ENCODE results near the gene LMO7.

LMO7 gene

GRCh38 chr13:75798353-75799255 is 162.5 kb downstream of the LMO7 start:
- no peak for DNase-seq (ENCODE audit: low spot score)

GRCh38 chr13:75800545-75800944 is 164.4 kb downstream of the LMO7 start:
- DNase-seq (ENCODE audit: low spot score): no peak
- no peak overlapping the region for H3K14ac ChIP-seq (ENCODE audit: low read length)
- H3K4ac ChIP-seq (ENCODE audit: low read length): no peak overlapping the region
- no peaks in the 10 kb centered on the region for H3K36me3 ChIP-seq (replicated peaks in 1 of 2; ENCODE audit: control insufficient read depth in 2 of 2, insufficient read depth in 2 of 2, low read length in 2 of 2)
- H2BK15ac ChIP-seq (ENCODE audit: low read length): no peak overlapping the region
- peaks cover 2 to 4% of the 10 kb centered on the region in 2 donors for H3K4me1 ChIP-seq (ENCODE audit: control insufficient read depth in 2 of 2, insufficient read depth in 1 of 2, low read depth in 1 of 2, low read length in 2 of 2)
- H3K27ac ChIP-seq (replicated peaks; ENCODE audit: low read length): no peak overlapping the region
- no peak overlapping the region for H3K18ac ChIP-seq (ENCODE audit: low read length)
- no CpG with 5 or more reads among the region's 9 CpGs for WGBS, 2 donors (ENCODE audit: extremely low coverage in 2 of 2, insufficient read length in 2 of 2, insufficient replicate concordance in 1 of 2)
- no peak overlapping the region for H3K4me2 ChIP-seq (ENCODE audit: insufficient read depth, low read length, poor library complexity, severe bottlenecking)
- no peak overlapping the region for H2AFZ ChIP-seq (ENCODE audit: low read length)
- H3K9ac ChIP-seq (ENCODE audit: low read depth, low read length, poor library complexity): no peak overlapping the region
- H2BK12ac ChIP-seq (ENCODE audit: low read length): no peak overlapping the region
- no peak overlapping the region for H2AK5ac ChIP-seq (ENCODE audit: low read depth, low read length)
- no peak overlapping the region for H3K4me3 ChIP-seq (ENCODE audit: low read length in 2 of 2)
- H3K23ac ChIP-seq (ENCODE audit: low read depth, low read length, poor library complexity): no peak overlapping the region
- H3K79me1 ChIP-seq (ENCODE audit: low read depth, low read length): no peaks in the 10 kb centered on the region
- no peak overlapping the region for H2BK5ac ChIP-seq (ENCODE audit: low read length)
- H4K8ac ChIP-seq (ENCODE audit: low read depth, low read length): no peak overlapping the region
- H3K27me3 ChIP-seq (ENCODE audit: control insufficient read depth in 3 of 3, insufficient read depth in 3 of 3, low read depth in 1 of 3, low read length in 3 of 3): no peaks in the 10 kb centered on the region
- H3K9me3 ChIP-seq (replicated peaks in 1 of 2; ENCODE audit: control insufficient read depth in 2 of 2, insufficient read depth in 1 of 2, low read depth in 1 of 2, low read length in 2 of 2): no peaks in the 10 kb centered on the region
- H2BK120ac ChIP-seq (ENCODE audit: low read depth, low read length): no peak overlapping the region
- no peak overlapping the region for H4K91ac ChIP-seq (ENCODE audit: low read depth, low read length, poor library complexity)

More at GRCh38 chr13:75798353-75799255, 162.5 kb downstream of the LMO7 start:
- no peaks in the 10 kb centered on the region for H3K79me1 ChIP-seq (ENCODE audit: low read depth, low read length)
- peaks cover 0 to 3% of the 10 kb centered on the region in 2 donors for H3K9me3 ChIP-seq (replicated peaks in 1 of 2; ENCODE audit: control insufficient read depth in 2 of 2, insufficient read depth in 1 of 2, low read depth in 1 of 2, low read length in 2 of 2)
- H2BK12ac ChIP-seq (ENCODE audit: low read length): no peak overlapping the region
- no peak overlapping the region for H2AFZ ChIP-seq (ENCODE audit: low read length)
- H4K8ac ChIP-seq (ENCODE audit: low read depth, low read length): no peak overlapping the region
- H2BK15ac ChIP-seq (ENCODE audit: low read length): no peak overlapping the region
- H3K4ac ChIP-seq (ENCODE audit: low read length): no peak overlapping the region
- H3K4me1 ChIP-seq (ENCODE audit: control insufficient read depth in 2 of 2, insufficient read depth in 1 of 2, low read depth in 1 of 2, low read length in 2 of 2): peaks cover 2 to 4% of the 10 kb centered on the region in 2 donors
- H2AK5ac ChIP-seq (ENCODE audit: low read depth, low read length): no peak overlapping the region
- no peak overlapping the region for H3K4me2 ChIP-seq (ENCODE audit: insufficient read depth, low read length, poor library complexity, severe bottlenecking)
- H3K9ac ChIP-seq (ENCODE audit: low read depth, low read length, poor library complexity): no peak overlapping the region
- no peak overlapping the region for H3K18ac ChIP-seq (ENCODE audit: low read length)
- H4K91ac ChIP-seq (ENCODE audit: low read depth, low read length, poor library complexity): no peak overlapping the region
- H3K23ac ChIP-seq (ENCODE audit: low read depth, low read length, poor library complexity): no peak overlapping the region
- no peak overlapping the region for H3K27ac ChIP-seq (replicated peaks; ENCODE audit: low read length)
- no peaks in the 10 kb centered on the region for H3K36me3 ChIP-seq (replicated peaks in 1 of 2; ENCODE audit: control insufficient read depth in 2 of 2, insufficient read depth in 2 of 2, low read length in 2 of 2)
- WGBS, 2 donors (ENCODE audit: extremely low coverage in 2 of 2, insufficient read length in 2 of 2, insufficient replicate concordance in 1 of 2): no CpG with 5 or more reads among the region's 7 CpGs
- no peak overlapping the region for H3K14ac ChIP-seq (ENCODE audit: low read length)
- no peak overlapping the region for H3K4me3 ChIP-seq (ENCODE audit: low read length in 2 of 2)
- H2BK5ac ChIP-seq (ENCODE audit: low read length): no peak overlapping the region
- H3K27me3 ChIP-seq (ENCODE audit: control insufficient read depth in 3 of 3, insufficient read depth in 3 of 3, low read depth in 1 of 3, low read length in 3 of 3): no peaks in the 10 kb centered on the region
- H2BK120ac ChIP-seq (ENCODE audit: low read depth, low read length): no peak overlapping the region

- Histone ChIP-seq H3K79me1 (ENCODE audit: low read depth, low read length) (no peaks in the 10 kb centered on the region), H3K36me3 (replicated peaks in 1 of 2; ENCODE audit: control insufficient read depth in 2 of 2, insufficient read depth in 2 of 2, low read length in 2 of 2) (no peaks in the 10 kb centered on the region)
These were observed 165.3 kb downstream of the LMO7 start for GRCh38 chr13:75801388-75801945.

GRCh38 chr13:75802161-75802560 is 166.0 kb downstream of the LMO7 start:
- H3K4me3 ChIP-seq (ENCODE audit: low read length in 2 of 2): no peak overlapping the region
- H3K9ac ChIP-seq (ENCODE audit: low read depth, low read length, poor library complexity): no peak overlapping the region
- H3K23ac ChIP-seq (ENCODE audit: low read depth, low read length, poor library complexity): no peak overlapping the region
- no peaks in the 10 kb centered on the region for H3K36me3 ChIP-seq (replicated peaks in 1 of 2; ENCODE audit: control insufficient read depth in 2 of 2, insufficient read depth in 2 of 2, low read length in 2 of 2)
- H2BK12ac ChIP-seq (ENCODE audit: low read length): no peak overlapping the region
- H2AK5ac ChIP-seq (ENCODE audit: low read depth, low read length): no peak overlapping the region
- H2BK15ac ChIP-seq (ENCODE audit: low read length): no peak overlapping the region
- peaks cover 4% of the 10 kb centered on the region in 2 donors for H3K4me1 ChIP-seq (ENCODE audit: control insufficient read depth in 2 of 2, insufficient read depth in 1 of 2, low read depth in 1 of 2, low read length in 2 of 2)
- H2BK120ac ChIP-seq (ENCODE audit: low read depth, low read length): no peak overlapping the region
- no peaks in the 10 kb centered on the region for H3K79me1 ChIP-seq (ENCODE audit: low read depth, low read length)
- H3K9me3 ChIP-seq (replicated peaks in 1 of 2; ENCODE audit: control insufficient read depth in 2 of 2, insufficient read depth in 1 of 2, low read depth in 1 of 2, low read length in 2 of 2): no peaks in the 10 kb centered on the region
- H2AFZ ChIP-seq (ENCODE audit: low read length): no peak overlapping the region
- no CpG with 5 or more reads among the region's 5 CpGs for WGBS, 2 donors (ENCODE audit: extremely low coverage in 2 of 2, insufficient read length in 2 of 2, insufficient replicate concordance in 1 of 2)
- H3K27me3 ChIP-seq (ENCODE audit: control insufficient read depth in 3 of 3, insufficient read depth in 3 of 3, low read depth in 1 of 3, low read length in 3 of 3): no peaks in the 10 kb centered on the region
- no peak overlapping the region for H3K14ac ChIP-seq (ENCODE audit: low read length)
- no peak overlapping the region for H2BK5ac ChIP-seq (ENCODE audit: low read length)
- H4K8ac ChIP-seq (ENCODE audit: low read depth, low read length): no peak overlapping the region
- no peak overlapping the region for H3K27ac ChIP-seq (replicated peaks; ENCODE audit: low read length)
- no peak overlapping the region for H3K18ac ChIP-seq (ENCODE audit: low read length)
- H4K91ac ChIP-seq (ENCODE audit: low read depth, low read length, poor library complexity): no peak overlapping the region
- no peak overlapping the region for H3K4me2 ChIP-seq (ENCODE audit: insufficient read depth, low read length, poor library complexity, severe bottlenecking)
- H3K4ac ChIP-seq (ENCODE audit: low read length): no peak overlapping the region
- no peak for DNase-seq (ENCODE audit: low spot score)

More at GRCh38 chr13:75801388-75801945, 165.3 kb downstream of the LMO7 start:
- WGBS, 2 donors (ENCODE audit: extremely low coverage in 2 of 2, insufficient read length in 2 of 2, insufficient replicate concordance in 1 of 2): no CpG with 5 or more reads among the region's 5 CpGs
- Histone ChIP-seq H2AK5ac (ENCODE audit: low read depth, low read length) (no peak overlapping the region), H3K4me3 (ENCODE audit: low read length in 2 of 2) (no peak overlapping the region), H4K8ac (ENCODE audit: low read depth, low read length) (no peak overlapping the region), H3K9ac (ENCODE audit: low read depth, low read length, poor library complexity) (no peak overlapping the region), H3K27ac (replicated peaks; ENCODE audit: low read length) (no peak overlapping the region), H3K23ac (ENCODE audit: low read depth, low read length, poor library complexity) (no peak overlapping the region), H4K91ac (ENCODE audit: low read depth, low read length, poor library complexity) (no peak overlapping the region), H2BK15ac (ENCODE audit: low read length) (no peak overlapping the region), H3K27me3 (ENCODE audit: control insufficient read depth in 3 of 3, insufficient read depth in 3 of 3, low read depth in 1 of 3, low read length in 3 of 3) (no peaks in the 10 kb centered on the region), H2BK12ac (ENCODE audit: low read length) (no peak overlapping the region), H2AFZ (ENCODE audit: low read length) (no peak overlapping the region), H3K14ac (ENCODE audit: low read length) (no peak overlapping the region), H3K4me1 (ENCODE audit: control insufficient read depth in 2 of 2, insufficient read depth in 1 of 2, low read depth in 1 of 2, low read length in 2 of 2) (peaks cover 4% of the 10 kb centered on the region in 2 donors), H3K9me3 (replicated peaks in 1 of 2; ENCODE audit: control insufficient read depth in 2 of 2, insufficient read depth in 1 of 2, low read depth in 1 of 2, low read length in 2 of 2) (no peaks in the 10 kb centered on the region), H3K4ac (ENCODE audit: low read length) (no peak overlapping the region), H3K18ac (ENCODE audit: low read length) (no peak overlapping the region), H2BK5ac (ENCODE audit: low read length) (no peak overlapping the region), H3K4me2 (ENCODE audit: insufficient read depth, low read length, poor library complexity, severe bottlenecking) (no peak overlapping the region), H2BK120ac (ENCODE audit: low read depth, low read length) (no peak overlapping the region)
- no peak for DNase-seq (ENCODE audit: low spot score)
